ENCODE measurements around the gene SIX4. TPM values are rescaled to one million over a fixed set of nuclear protein-coding genes. Genes with fewer than 3 reads are reported as not detected.
A peak's percentile ranks its signal among the peaks of the same experiment; 100 is the strongest.

Gene SIX4
- total RNA-seq (3.5 TPM), polyA plus RNA-seq (2.3 TPM)
- long read RNA-seq, donor 1, partial matches to known transcripts, result 8 of 8 reads
- long read RNA-seq, donor 1, other reads (novel, unspliced or antisense), result 0 of 8 reads
- long read RNA-seq, donor 2, result 0 reads
- long read RNA-seq, donor 3, partial matches to known transcripts, result 0 of 1 reads
- long read RNA-seq, donor 3, other reads (novel, unspliced or antisense), result 0 of 1 reads
- long read RNA-seq, donor 4, partial matches to known transcripts, result 7 of 28 reads
- long read RNA-seq, donor 4, other reads (novel, unspliced or antisense), result 21 of 28 reads
- long read RNA-seq, donor 5, partial matches to known transcripts, result 60 of 102 reads
- long read RNA-seq, donor 5, other reads (novel, unspliced or antisense), result 42 of 102 reads
- long read RNA-seq, donor 6, full-length matches to known transcripts, result 1 of 1 reads
- long read RNA-seq, donor 6, partial matches to known transcripts, result 0 of 1 reads
- long read RNA-seq, donor 6, other reads (novel, unspliced or antisense), result 0 of 1 reads
- long read RNA-seq, donor 7, result 0 reads
- long read RNA-seq, donor 8, full-length matches to known transcripts, result 1 of 1 reads
- long read RNA-seq, donor 8, partial matches to known transcripts, result 0 of 1 reads
- long read RNA-seq, donor 8, other reads (novel, unspliced or antisense), result 0 of 1 reads
- long read RNA-seq, donor 9, result 0 reads
- long read RNA-seq, donor 10, full-length matches to known transcripts, result 1 of 42 reads
- long read RNA-seq, donor 10, partial matches to known transcripts, result 16 of 42 reads
- long read RNA-seq, donor 10, other reads (novel, unspliced or antisense), result 25 of 42 reads

DNA sequence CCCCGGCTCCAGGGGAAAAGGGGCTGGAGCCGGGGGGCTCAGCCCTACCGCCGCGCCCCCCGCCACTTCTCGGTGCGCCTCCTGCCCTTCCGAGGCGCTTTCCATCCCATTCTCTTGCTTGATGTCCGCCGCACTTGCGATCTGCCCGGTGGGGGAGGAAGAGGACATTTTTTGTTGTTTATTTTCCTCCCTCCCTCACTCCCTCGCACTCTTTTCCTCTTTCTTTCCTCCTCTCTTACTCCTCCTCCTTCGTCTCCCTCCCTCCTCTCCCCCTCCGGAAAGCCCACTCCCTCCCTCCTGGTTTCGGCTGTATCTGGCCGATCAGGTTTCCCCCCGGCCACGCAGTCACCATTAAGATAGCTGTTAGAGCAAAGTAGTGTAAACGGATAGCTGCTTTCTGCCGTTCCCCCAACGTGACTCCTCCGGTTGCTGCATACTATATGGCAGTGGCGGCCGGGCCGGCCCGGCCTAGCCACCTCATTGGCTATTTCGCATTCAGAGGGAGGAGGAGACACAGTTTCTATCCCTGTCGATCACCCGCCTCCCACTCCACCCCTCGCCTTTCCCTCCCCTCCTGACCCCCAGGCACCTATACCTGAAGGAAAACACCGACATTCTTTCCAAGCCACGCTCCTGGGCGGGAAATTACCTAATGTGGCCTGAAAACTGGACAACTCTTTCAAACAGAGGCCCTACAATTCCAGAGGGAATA lies at the start of gene SIX4:
TSS of gene SIX4 (minus strand) at position 445 of the 712 bp plus-strand sequence. CDS start at position 168, 277 bp downstream.
- Histone ChIP-seq H3K27me3 (ENCODE audit: control insufficient read depth in 2 of 2, insufficient read depth in 1 of 2, low read length in 1 of 2) (peaks cover 56 to 90% of the 10 kb centered on the region in 2 donors), H3K36me3 (ENCODE audit: control insufficient read depth in 2 of 2, insufficient read depth in 2 of 2, low read length in 1 of 2) (no peaks in the 10 kb centered on the region), H3K9me3 (ENCODE audit: control insufficient read depth in 2 of 2, insufficient read depth in 1 of 2, low read length in 1 of 2) (no peaks in the 10 kb centered on the region), H3K27ac (ENCODE audit: low read depth in 1 of 2, low read length in 1 of 2) (peak within 1 kb of the TSS; percentile 25 to 32), H3K4me1 (ENCODE audit: control insufficient read depth in 2 of 2, insufficient read depth in 2 of 2, low read length in 2 of 2) (peaks cover 0 to 19% of the 10 kb centered on the region in 2 donors), H3K4me3 (ENCODE audit: low read length in 2 of 2) (peak within 1 kb of the TSS; percentile 40 to 49)
- peak in 1 of 9 donors; percentile 31 for DNase-seq (ENCODE audit: low read depth in 6 of 9, low spot score in 9 of 9)
- WGBS, result 6% methylated on average over 36 of the region's 36 CpGs

DNA sequence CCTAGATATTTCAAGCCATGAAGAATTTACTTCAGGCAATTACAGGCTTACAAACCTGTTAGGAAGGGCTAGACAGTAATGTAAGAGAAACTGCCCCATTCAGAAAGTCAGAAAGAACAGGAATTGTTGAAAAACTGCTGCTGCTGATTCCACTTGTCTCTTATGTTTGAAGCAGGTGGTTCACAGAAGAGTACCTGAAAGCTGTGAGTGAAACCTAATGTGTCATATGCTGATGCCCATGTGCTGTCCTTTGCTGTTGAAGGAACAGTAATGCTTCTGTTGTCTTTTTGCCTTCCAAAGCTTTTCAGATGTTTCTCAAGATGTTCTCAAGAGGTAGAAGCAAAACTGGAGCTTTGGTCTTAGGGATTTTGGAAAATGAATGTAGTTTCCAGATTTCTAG lies 49.4 kb upstream of the SIX4 start:
- no peaks in the 10 kb centered on the region for H3K4me1 ChIP-seq (ENCODE audit: control insufficient read depth in 2 of 2, insufficient read depth in 2 of 2, low read length in 2 of 2)
- no peaks in the 10 kb centered on the region for H3K9me3 ChIP-seq (ENCODE audit: control insufficient read depth in 2 of 2, insufficient read depth in 1 of 2, low read length in 1 of 2)
- H3K27ac ChIP-seq (ENCODE audit: low read depth in 1 of 2, low read length in 1 of 2), result no peak overlapping the region
- DNase-seq (ENCODE audit: low read depth in 6 of 9, low spot score in 9 of 9), result no peak
- no peaks in the 10 kb centered on the region for H3K36me3 ChIP-seq (ENCODE audit: control insufficient read depth in 2 of 2, insufficient read depth in 2 of 2, low read length in 1 of 2)
- no peak overlapping the region for H3K4me3 ChIP-seq (ENCODE audit: low read length in 2 of 2)
- H3K27me3 ChIP-seq (ENCODE audit: control insufficient read depth in 2 of 2, insufficient read depth in 1 of 2, low read length in 1 of 2), result no peaks in the 10 kb centered on the region

DNA sequence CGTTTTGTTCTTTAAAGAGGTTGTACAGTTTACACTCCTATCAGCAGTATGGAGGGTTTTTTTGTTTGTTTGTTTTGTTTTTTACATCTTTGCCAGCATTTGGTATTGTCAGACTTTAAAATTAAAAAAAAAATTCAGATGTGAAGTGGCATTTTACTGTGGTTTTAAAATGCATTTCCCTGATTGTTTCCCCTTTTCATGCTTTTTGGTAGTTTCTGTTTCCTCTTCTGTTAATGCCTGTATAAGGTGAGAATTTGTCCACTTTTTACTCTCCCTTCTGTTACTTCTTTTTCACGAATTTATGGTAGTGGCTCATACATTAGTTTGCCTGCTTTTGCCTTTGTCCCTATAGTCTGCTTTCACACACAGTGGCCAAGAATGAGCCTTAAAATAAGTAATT lies 47.0 kb upstream of the SIX4 start:
- Histone ChIP-seq H3K4me1 (ENCODE audit: control insufficient read depth in 2 of 2, insufficient read depth in 2 of 2, low read length in 2 of 2) (no peaks in the 10 kb centered on the region), H3K36me3 (ENCODE audit: control insufficient read depth in 2 of 2, insufficient read depth in 2 of 2, low read length in 1 of 2) (no peaks in the 10 kb centered on the region), H3K4me3 (ENCODE audit: low read length in 2 of 2) (no peak overlapping the region), H3K27me3 (ENCODE audit: control insufficient read depth in 2 of 2, insufficient read depth in 1 of 2, low read length in 1 of 2) (no peaks in the 10 kb centered on the region), H3K27ac (ENCODE audit: low read depth in 1 of 2, low read length in 1 of 2) (no peak overlapping the region), H3K9me3 (ENCODE audit: control insufficient read depth in 2 of 2, insufficient read depth in 1 of 2, low read length in 1 of 2) (no peaks in the 10 kb centered on the region)
- WGBS, result 46% methylated on average over 2 of the region's 2 CpGs
- no peak for DNase-seq (ENCODE audit: low read depth in 6 of 9, low spot score in 9 of 9)

DNA sequence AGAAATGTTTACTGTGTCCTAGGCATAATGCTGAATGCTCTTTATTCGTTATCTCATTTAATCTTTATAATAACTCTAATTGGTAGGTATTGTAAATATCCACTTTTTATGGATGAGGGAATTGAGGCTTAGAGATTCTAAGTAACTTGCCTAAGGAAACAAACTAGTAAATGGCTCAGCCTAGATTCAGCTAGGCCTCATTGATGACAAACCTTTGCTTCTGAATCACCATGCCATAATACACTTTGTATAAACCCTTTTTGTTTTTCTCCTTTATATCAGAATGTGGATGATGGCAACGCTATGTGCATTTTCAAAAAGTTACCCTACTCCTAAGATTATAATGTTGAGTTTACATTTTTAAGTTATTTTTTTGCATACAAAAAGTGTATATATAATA lies 44.5 kb upstream of the SIX4 start:
- WGBS, result 98% methylated on average over 2 of the region's 2 CpGs
- Histone ChIP-seq H3K9me3 (ENCODE audit: control insufficient read depth in 2 of 2, insufficient read depth in 1 of 2, low read length in 1 of 2) (no peaks in the 10 kb centered on the region), H3K4me3 (ENCODE audit: low read length in 2 of 2) (no peak overlapping the region)

DNA sequence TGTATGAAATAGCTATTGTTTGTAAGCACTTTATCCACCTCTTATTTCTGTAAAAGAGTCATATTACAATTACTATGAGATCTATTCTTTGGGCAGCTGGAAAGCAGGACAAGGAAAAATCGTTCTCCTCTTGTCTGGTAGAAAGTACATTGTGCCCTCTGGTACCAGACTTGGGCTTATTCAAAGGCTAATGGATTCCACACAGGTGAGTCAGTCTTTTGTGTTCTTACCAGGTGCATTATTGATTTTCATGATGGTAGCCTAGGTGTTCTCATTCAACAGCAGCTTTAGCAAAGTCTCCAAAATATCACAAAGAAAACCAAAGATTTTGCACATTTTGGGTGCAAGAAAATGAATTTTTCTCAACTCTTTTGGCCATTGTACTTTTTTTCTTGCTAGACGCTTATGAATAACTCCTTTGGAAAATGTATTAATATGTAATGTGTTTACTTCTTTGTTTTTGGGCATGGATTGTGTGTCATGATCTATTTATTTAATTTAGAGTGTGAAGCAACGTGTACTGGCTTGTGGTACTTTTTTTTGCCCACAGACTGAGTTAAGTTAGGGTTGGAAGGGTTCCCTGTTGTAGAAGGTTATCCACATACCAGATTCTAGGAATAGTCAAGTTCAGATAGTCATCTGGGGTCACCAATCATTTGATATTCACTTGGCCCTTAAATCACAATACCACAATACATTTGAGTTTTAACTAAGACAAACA lies 36.7 kb upstream of the SIX4 start:
- peaks cover 0 to 7% of the 10 kb centered on the region in 2 donors for H3K4me1 ChIP-seq (ENCODE audit: control insufficient read depth in 2 of 2, insufficient read depth in 2 of 2, low read length in 2 of 2)
- H3K36me3 ChIP-seq (ENCODE audit: control insufficient read depth in 2 of 2, insufficient read depth in 2 of 2, low read length in 1 of 2), result no peaks in the 10 kb centered on the region
- no peaks in the 10 kb centered on the region for H3K9me3 ChIP-seq (ENCODE audit: control insufficient read depth in 2 of 2, insufficient read depth in 1 of 2, low read length in 1 of 2)
- peaks cover 0 to 3% of the 10 kb centered on the region in 2 donors for H3K27me3 ChIP-seq (ENCODE audit: control insufficient read depth in 2 of 2, insufficient read depth in 1 of 2, low read length in 1 of 2)
- WGBS, result 96% methylated on average over 3 of the region's 3 CpGs
- no peak for DNase-seq (ENCODE audit: low read depth in 6 of 9, low spot score in 9 of 9)
- H3K27ac ChIP-seq (ENCODE audit: low read depth in 1 of 2, low read length in 1 of 2), result no peak overlapping the region
- H3K4me3 ChIP-seq (ENCODE audit: low read length in 2 of 2), result no peak overlapping the region

More for the DNA sequence above, 44.5 kb upstream of the SIX4 start:
- no peak for DNase-seq (ENCODE audit: low read depth in 6 of 9, low spot score in 9 of 9)
- Histone ChIP-seq H3K27me3 (ENCODE audit: control insufficient read depth in 2 of 2, insufficient read depth in 1 of 2, low read length in 1 of 2) (no peaks in the 10 kb centered on the region), H3K27ac (ENCODE audit: low read depth in 1 of 2, low read length in 1 of 2) (no peak overlapping the region), H3K36me3 (ENCODE audit: control insufficient read depth in 2 of 2, insufficient read depth in 2 of 2, low read length in 1 of 2) (no peaks in the 10 kb centered on the region), H3K4me1 (ENCODE audit: control insufficient read depth in 2 of 2, insufficient read depth in 2 of 2, low read length in 2 of 2) (no peaks in the 10 kb centered on the region)

DNA sequence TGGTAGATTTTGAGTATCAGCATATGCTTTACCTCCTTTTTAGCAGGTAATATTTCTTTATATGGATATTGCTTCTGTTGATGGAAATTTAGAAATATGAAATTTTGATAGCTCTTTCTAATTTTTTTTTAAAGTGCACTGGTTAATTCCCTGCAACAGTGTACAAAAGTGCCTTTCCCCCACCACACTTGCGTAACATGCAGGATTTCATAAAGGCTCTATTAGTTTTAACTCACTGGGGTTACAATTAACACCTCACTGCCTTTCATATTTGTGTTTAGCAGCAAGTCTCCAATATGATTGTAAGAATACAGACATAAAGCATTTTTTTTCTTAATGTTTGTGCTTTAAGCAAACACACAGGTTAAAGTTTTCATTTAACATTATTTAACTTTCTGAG lies 36.1 kb upstream of the SIX4 start:
- Histone ChIP-seq H3K27ac (ENCODE audit: low read depth in 1 of 2, low read length in 1 of 2) (no peak overlapping the region), H3K4me1 (ENCODE audit: control insufficient read depth in 2 of 2, insufficient read depth in 2 of 2, low read length in 2 of 2) (peaks cover 0 to 7% of the 10 kb centered on the region in 2 donors), H3K36me3 (ENCODE audit: control insufficient read depth in 2 of 2, insufficient read depth in 2 of 2, low read length in 1 of 2) (no peaks in the 10 kb centered on the region), H3K4me3 (ENCODE audit: low read length in 2 of 2) (no peak overlapping the region), H3K27me3 (ENCODE audit: control insufficient read depth in 2 of 2, insufficient read depth in 1 of 2, low read length in 1 of 2) (peaks cover 0 to 5% of the 10 kb centered on the region in 2 donors), H3K9me3 (ENCODE audit: control insufficient read depth in 2 of 2, insufficient read depth in 1 of 2, low read length in 1 of 2) (no peaks in the 10 kb centered on the region)
- WGBS, result 97% methylated on average over 1 of the region's 1 CpG
- no peak for DNase-seq (ENCODE audit: low read depth in 6 of 9, low spot score in 9 of 9)

DNA sequence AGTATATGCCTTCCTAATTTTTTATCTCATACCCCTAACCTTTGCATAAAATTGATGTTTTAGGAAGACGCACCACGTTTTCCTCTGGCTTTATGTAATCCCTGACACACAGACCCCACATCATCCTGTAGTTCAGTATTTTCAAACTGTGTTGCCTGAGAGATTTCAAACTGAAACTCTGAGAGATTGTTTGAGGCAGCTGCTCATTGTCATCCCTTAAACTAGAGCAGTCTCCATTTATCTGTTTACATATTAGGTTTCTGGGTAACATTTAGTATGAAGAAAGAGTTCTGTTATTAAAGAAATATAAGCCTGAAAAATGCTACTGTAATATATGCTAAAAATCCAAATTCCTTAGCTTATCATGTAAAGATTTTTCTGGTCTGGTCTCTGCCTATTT lies 34.7 kb upstream of the SIX4 start:
- H3K4me1 ChIP-seq (ENCODE audit: control insufficient read depth in 2 of 2, insufficient read depth in 2 of 2, low read length in 2 of 2), result peaks cover 2 to 12% of the 10 kb centered on the region in 2 donors
- peak in 1 of 9 donors; percentile 9 for DNase-seq (ENCODE audit: low read depth in 6 of 9, low spot score in 9 of 9)
- H3K27ac ChIP-seq (ENCODE audit: low read depth in 1 of 2, low read length in 1 of 2), result no peak overlapping the region
- peaks cover 3 to 5% of the 10 kb centered on the region in 2 donors for H3K27me3 ChIP-seq (ENCODE audit: control insufficient read depth in 2 of 2, insufficient read depth in 1 of 2, low read length in 1 of 2)
- no peaks in the 10 kb centered on the region for H3K9me3 ChIP-seq (ENCODE audit: control insufficient read depth in 2 of 2, insufficient read depth in 1 of 2, low read length in 1 of 2)
- WGBS, result 85% methylated on average over 2 of the region's 2 CpGs
- H3K4me3 ChIP-seq (ENCODE audit: low read length in 2 of 2), result no peak overlapping the region
- H3K36me3 ChIP-seq (ENCODE audit: control insufficient read depth in 2 of 2, insufficient read depth in 2 of 2, low read length in 1 of 2), result no peaks in the 10 kb centered on the region

DNA sequence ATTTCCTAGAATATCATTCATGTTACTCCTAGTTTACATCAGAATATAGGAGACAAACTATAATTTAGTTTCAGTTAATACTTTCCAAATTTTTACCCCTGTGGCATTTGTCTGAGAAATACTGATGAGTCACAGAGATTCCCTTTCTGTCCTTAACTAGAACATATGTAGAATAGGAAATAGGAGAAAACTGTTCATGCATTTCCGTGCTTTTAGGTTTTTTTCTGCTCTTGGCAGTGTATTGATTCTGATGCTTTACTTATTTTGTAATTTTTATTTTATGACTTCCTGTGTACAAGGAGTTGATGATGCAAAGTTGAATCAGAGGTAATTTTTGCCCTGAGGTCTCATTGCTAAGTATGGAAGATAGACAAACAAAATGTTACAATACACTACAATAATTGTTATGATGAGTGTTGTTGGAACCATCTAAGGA lies 33.4 kb upstream of the SIX4 start:
- 97% methylated on average over 1 of the region's 1 CpG for WGBS
- Histone ChIP-seq H3K36me3 (ENCODE audit: control insufficient read depth in 2 of 2, insufficient read depth in 2 of 2, low read length in 1 of 2) (no peaks in the 10 kb centered on the region), H3K4me1 (ENCODE audit: control insufficient read depth in 2 of 2, insufficient read depth in 2 of 2, low read length in 2 of 2) (peaks cover 13 to 25% of the 10 kb centered on the region in 2 donors), H3K4me3 (ENCODE audit: low read length in 2 of 2) (no peak overlapping the region), H3K27ac (ENCODE audit: low read depth in 1 of 2, low read length in 1 of 2) (no peak overlapping the region), H3K9me3 (ENCODE audit: control insufficient read depth in 2 of 2, insufficient read depth in 1 of 2, low read length in 1 of 2) (no peaks in the 10 kb centered on the region), H3K27me3 (ENCODE audit: control insufficient read depth in 2 of 2, insufficient read depth in 1 of 2, low read length in 1 of 2) (peaks cover 3 to 5% of the 10 kb centered on the region in 2 donors)
- no peak for DNase-seq (ENCODE audit: low read depth in 6 of 9, low spot score in 9 of 9)
